Measurements from ENCODE around the gene CAMKMT.

DNA sequence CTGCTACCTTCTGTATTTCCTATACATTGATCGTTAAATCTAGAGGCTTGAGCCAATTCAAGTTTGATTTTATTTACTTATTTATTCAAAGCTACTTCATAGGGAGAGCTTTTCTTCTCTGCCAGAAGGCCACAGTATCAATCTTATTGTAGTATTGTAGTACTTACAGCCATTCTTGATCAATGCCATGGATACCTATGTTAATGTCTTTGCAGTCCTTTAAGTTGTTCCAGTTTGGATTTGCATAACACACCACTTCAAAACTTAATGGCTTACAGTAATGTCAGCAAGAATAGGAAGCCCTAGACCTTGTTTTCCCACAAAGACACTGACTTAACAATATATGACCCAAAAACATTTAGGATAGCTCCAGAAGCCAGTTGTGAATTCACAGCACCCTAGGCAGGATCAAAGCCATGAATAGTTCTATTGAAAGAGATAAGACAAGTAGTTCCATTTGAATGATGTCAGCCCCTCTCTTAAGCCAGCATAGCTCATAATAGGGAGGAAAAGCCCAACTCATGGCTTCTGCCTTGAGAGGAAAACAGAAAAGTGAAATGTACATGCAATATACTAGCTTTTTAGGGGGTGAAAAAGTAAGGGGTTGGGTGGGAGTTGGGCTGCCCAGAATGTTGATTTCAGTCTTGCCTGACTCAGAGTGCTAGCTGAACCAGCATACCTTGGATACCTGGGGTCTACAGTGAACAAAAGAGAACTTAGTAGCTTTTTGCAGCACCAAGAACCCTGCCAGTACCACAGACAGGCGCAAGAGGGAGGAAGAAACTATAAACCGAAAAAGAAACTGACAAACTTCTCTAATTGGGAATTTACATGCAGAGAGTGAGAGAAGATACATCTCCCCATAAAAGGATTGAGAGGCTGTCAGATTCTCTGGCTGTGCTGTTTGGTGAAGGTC lies 101.4 kb downstream of the CAMKMT start:
- TF ChIP-seq POLR2AphosphoS5 (IDR thresholded peaks at IDR 0.05): no peak
- TF ChIP-seq, protein P1, sequence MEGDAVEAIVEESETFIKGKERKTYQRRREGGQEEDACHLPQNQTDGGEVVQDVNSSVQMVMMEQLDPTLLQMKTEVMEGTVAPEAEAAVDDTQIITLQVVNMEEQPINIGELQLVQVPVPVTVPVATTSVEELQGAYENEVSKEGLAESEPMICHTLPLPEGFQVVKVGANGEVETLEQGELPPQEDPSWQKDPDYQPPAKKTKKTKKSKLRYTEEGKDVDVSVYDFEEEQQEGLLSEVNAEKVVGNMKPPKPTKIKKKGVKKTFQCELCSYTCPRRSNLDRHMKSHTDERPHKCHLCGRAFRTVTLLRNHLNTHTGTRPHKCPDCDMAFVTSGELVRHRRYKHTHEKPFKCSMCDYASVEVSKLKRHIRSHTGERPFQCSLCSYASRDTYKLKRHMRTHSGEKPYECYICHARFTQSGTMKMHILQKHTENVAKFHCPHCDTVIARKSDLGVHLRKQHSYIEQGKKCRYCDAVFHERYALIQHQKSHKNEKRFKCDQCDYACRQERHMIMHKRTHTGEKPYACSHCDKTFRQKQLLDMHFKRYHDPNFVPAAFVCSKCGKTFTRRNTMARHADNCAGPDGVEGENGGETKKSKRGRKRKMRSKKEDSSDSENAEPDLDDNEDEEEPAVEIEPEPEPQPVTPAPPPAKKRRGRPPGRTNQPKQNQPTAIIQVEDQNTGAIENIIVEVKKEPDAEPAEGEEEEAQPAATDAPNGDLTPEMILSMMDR (IDR thresholded peaks at IDR 0.05): no peak
- no peak for TF ChIP-seq POLR2A (IDR thresholded peaks at IDR 0.05)
